Muscle of back (tissue), 13 donors: ENCODE results near the gene HSF2BP. TPM values are rescaled to one million over a fixed set of nuclear protein-coding genes. Genes with fewer than 3 reads are reported as not detected.
"Not testable (repeated sequence)": the region's sequence is repeated elsewhere in the genome, so short reads cannot be mapped to it uniquely, and the experiment has no call there.

Experiments
- DNase-seq, 3 donors: peaks; one replicate each; pipeline versions ENCODE4 v3.0.0 to v3.0.0-alpha.2; 2013
- long read RNA-seq, 9 donors: transcript quantifications; one replicate each; lab custom pipeline, GENCODE V29; 2026
- polyA plus RNA-seq, 10 donors: library from polyadenylated mRNA; unstranded; fragments of 120-200 nt; gene quantifications; one replicate each; pipeline ENCODE4 v1.2.1, GENCODE V29; 2013; ENCODE audit not compliant: insufficient read length in 10 of 10

HSF2BP gene
- 1 to 10 TPM in 2 of 10 donors, under 1 TPM in 8; 0.25 to 1.2 (median 0.84) TPM for polyA plus RNA-seq
- long read RNA-seq, donor 1, result 0 reads
- long read RNA-seq, donor 2, result 0 reads
- long read RNA-seq, donor 3, result 0 reads
- long read RNA-seq, donor 4, result 0 reads
- long read RNA-seq, donor 5, result 0 reads
- long read RNA-seq, donor 6, result 0 reads
- long read RNA-seq, donor 7, result 0 reads
- long read RNA-seq, donor 8, result 0 reads
- long read RNA-seq, donor 9, result 0 reads

- peak; percentile 83 to 95 (median 87) for DNase-seq
These were observed at the start of gene HSF2BP, which contains the start of gene RRP1B for GRCh38 chr21:43659136-43660000. Gene HSF2BP, minus strand, starts transcription at chr21:43659488. Its CDS starts 1,392 bp downstream, at chr21:43658096. Gene RRP1B, plus strand, starts transcription at chr21:43659560. Its CDS starts 105 bp downstream, at chr21:43659665.

- DNase-seq, result no peak
These were observed 49.6 kb upstream of the HSF2BP start for GRCh38 chr21:43708745-43709381.

DNA sequence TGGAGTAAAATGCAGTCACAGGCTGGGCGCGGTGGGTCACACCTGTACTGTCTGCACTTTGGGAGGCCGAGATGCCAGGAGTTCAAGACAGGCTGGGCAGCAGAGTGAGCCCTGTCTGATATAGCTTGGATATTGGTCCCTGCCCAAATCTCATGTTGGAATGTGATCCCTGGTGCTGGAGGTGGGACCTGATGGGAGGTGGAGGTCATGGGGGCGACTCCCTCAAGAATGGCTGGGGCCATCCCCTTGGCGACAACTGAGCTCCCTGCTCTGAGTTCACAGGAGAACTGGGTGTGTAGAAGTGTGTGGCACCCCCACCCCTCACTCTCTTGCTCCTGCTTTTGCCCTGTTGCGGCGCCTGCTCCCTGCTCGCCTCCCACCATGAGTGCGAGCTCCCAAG, 48.2 kb upstream of the HSF2BP start:
- DNase-seq, result no peak

GRCh38 chr21:43703035-43703880, 44.0 kb upstream of the HSF2BP start:
- DNase-seq, result peak; percentile 42 to 63 (median 44)

- DNase-seq, result no peak
These were observed 43.4 kb upstream of the HSF2BP start for GRCh38 chr21:43702785-43703034.

DNA sequence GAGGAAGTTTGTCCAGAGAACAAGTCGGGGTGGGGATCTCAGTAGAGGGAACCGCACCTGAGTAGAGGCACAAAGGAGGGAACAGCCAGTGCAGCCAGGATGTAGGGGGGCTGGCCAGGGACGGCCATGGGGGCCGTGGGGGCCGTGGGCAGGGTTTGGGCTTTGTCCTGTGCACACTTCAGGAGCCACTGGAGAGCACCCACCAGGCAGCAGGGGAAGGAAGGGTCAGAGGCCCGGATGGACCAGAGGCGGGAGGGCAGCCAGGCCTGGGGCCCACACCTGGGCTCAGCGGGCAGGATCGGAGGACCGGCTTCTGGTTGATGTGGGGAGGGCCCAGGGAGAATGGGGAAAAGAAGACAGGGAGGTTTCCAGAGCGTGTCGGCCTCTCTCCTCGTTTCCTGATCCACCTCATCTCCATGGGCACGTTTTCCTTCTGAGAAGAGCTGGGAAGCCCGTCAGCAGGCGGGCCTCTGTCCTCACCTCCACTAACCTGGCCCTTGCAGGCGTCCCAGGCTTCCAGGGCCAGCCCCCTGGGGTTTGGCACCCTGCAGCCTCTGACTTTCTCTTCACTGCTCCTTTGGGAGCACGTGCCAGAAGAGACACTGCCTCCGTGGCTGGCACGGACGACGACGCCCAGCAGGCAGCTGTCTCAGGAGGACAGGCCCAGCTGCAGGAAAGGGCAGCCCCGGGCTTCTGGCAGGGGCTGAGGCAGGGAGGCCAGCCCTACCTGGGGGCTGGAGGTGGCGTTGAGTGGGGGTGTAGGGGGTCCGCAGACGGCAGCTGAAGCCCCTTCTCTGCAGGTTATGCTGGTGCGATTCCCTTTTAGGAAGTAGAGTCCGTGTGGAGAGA, 42.9 kb upstream of the HSF2BP start:
- DNase-seq, result no peak

GRCh38 chr21:43699933-43700599, 40.8 kb upstream of the HSF2BP start:
- no peak for DNase-seq

GRCh38 chr21:43699492-43699777, 40.1 kb upstream of the HSF2BP start:
- DNase-seq, result not testable (repeated sequence)

GRCh38 chr21:43697758-43698643, 38.7 kb upstream of the HSF2BP start:
- no peak for DNase-seq

DNA sequence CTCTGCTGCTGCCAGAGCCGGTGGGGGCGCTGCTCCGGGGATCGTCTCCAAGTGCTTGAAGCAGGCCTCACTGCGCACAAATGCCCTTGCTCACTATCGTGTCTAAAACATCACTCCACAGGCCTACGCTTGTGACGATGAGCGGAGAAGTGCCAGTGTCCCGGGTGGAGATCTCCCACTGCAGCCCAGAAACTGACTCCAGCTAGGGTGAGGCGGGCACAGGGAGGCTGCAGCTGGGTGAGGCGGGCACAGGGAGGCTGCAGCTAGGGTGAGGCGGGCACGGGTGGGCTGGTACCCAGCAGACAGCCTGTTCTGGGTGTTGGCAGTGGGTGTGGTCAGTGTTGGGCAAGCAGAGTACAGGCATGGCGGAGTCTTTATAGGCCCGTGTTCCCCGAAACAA, 36.9 kb upstream of the HSF2BP start:
- DNase-seq, result no peak

- no peak for DNase-seq
These were observed 35.3 kb upstream of the HSF2BP start for GRCh38 chr21:43694437-43695079.

DNA sequence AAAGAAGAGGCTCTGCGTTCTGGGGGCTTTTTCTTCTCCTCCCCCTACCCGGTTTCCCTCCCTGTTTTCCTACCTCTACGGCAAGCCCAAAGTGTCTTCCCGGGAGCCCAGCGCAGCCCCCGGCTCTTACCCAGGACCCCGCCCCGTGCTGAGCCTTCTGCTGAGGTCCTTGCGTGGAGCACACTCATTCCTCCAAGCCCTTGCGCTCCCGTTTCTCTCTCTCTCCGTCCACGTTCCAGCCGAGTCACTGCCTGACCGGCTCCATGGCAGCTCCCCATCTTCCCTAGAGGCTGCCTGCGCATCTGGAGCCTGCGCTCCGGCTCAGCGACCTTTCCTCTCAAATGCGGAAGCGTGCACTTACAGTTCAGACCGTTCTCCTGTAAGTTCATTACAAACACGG, 34.7 kb upstream of the HSF2BP start:
- no peak for DNase-seq

DNA sequence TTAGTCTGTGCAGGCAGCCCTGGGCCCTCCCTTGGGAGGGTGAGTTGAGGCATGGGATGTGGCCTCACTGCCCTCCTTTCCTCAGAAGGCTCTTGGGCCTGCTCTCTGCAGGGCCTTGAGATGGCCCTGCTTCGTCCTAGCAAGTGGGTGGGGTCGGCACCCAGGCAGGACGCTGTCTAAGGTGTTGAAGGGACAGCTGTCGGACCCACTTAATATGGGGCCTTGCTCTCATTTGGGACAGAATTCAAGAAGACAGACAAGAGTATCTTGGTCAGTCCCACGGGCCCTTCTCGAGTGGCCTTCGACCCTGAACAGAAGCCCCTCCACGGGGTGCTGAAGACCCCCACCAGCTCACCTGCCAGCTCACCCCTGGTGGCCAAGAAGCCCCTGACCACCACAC, 33.7 kb upstream of the HSF2BP start:
- DNase-seq, result no peak

DNA sequence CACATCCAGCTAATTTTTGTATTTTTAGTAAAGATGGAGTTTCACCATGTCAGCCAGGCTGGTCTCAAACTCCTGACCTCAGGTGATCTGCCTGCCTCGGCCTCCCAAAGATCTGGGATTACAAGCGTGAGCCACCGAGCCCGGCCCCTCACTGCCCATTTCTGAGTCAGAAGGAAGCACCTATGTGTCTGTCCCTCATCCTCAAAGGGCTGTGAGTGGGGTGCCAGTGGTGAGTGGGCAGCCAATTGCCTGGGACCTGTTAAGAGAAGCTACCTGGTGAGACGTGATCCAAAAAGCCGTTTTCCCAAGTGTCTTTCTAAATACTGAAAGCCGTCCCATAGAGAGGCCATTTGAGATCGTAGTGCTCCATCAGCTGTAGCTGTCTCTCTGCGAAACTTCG, 32.5 kb upstream of the HSF2BP start:
- no peak for DNase-seq

GRCh38 chr21:43691086-43691795, 32.0 kb upstream of the HSF2BP start:
- DNase-seq, result no peak

- no peak for DNase-seq
These were observed 31.1 kb upstream of the HSF2BP start for GRCh38 chr21:43690346-43690745.

DNA sequence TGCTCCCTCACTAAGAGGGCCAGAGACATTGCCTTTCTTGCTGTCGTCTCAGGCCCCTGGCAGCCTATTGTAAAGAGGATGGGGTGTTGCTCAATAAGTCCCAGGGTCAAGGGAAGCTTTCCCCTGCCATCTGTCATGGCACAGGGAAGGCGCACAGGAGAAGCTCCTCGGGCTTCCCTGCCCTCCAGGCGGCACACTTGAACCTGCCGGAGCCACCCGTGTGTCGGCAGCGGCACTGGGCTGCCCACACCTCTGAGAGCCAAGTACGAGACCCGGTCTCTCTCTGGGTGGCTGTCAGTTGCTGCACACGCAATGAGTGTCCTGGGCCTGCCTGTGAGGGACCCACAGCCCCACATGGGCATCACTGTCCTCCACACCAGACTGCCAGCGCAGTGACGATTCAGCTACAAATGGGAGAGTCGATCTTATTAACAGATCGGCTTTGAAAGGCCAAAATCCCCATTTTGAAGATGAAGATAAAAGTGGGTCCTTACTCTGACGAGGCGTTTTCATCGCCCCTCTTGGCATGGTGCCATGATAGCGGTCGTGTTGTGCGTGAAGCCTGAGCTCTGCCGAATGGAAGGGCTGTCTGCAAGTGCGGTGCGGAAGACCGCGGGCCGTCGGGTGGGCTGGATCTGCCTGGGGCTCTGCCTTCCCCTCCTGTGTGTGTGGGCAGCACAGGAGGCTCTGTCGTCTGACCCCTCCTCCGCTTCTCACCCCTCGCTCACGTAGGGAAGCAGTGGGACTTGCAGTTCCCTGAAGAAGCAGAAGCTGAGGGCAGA, 30.5 kb upstream of the HSF2BP start:
- no peak for DNase-seq

GRCh38 chr21:43688906-43689305, 29.6 kb upstream of the HSF2BP start:
- no peak for DNase-seq
